OCI-LY1 (cell line): ENCODE results near the gene NEGR1.

Experiments
- H2AFZ ChIP-seq: fragments of 200-600 bp; sonication (generic), shearing (Covaris generic); 2 replicates; pipeline ENCODE4 v1.6.0; 2014; ENCODE audit warnings: antibody characterized with exemption, mild to moderate bottlenecking, low read length
- H3F3A ChIP-seq: fragments of 200-600 bp; sonication (generic), shearing (Covaris generic); 2 replicates; pipeline ENCODE4 v1.6.0; 2014; ENCODE audit warnings: mild to moderate bottlenecking, antibody characterized with exemption, low read length, moderate library complexity; ENCODE audit not compliant: insufficient read depth
- H3K27ac ChIP-seq: fragments of 200-600 bp; sonication (generic); 2 replicates; pipeline ENCODE4 v1.5.1; 2014; ENCODE audit warnings: low read length, mixed run types, mild to moderate bottlenecking, low read depth; ENCODE audit not compliant: poor library complexity, severe bottlenecking
- H3K27me3 ChIP-seq: fragments of 200-600 bp; sonication (generic); 2 replicates; pipeline ENCODE4 v1.6.0; 2014; ENCODE audit warnings: antibody characterized with exemption, mild to moderate bottlenecking, low read length, moderate library complexity; ENCODE audit not compliant: insufficient read depth
- H3K36me3 ChIP-seq: fragments of 200-600 bp; sonication (generic); 2 replicates; pipeline ENCODE4 v1.6.1; 2014; ENCODE audit warnings: mild to moderate bottlenecking, antibody characterized with exemption, low read length, moderate library complexity, mixed read lengths; ENCODE audit not compliant: insufficient read depth
- H3K4me1 ChIP-seq: fragments of 200-600 bp; sonication (generic); 2 replicates; pipeline ENCODE4 v1.5.1; 2014; ENCODE audit warnings: mild to moderate bottlenecking, low read length, moderate library complexity; ENCODE audit not compliant: insufficient read depth, severe bottlenecking
- H3K4me2 ChIP-seq: fragments of 200-600 bp; sonication (generic), shearing (Covaris generic); 2 replicates; pipeline ENCODE4 v1.6.1; 2014; ENCODE audit warnings: low read length
- H3K4me3 ChIP-seq: fragments of 200-600 bp; sonication (generic); 2 replicates; pipeline ENCODE4 v1.5.1; 2014; ENCODE audit warnings: low read length, low read depth, mild to moderate bottlenecking, mixed read lengths; ENCODE audit not compliant: poor library complexity, severe bottlenecking
- H3K79me2 ChIP-seq: fragments of 200-600 bp; shearing (Covaris generic); 2 replicates; pipeline ENCODE4 v1.6.1; 2016; ENCODE audit warnings: mixed run types, low read length, mixed read lengths; ENCODE audit not compliant: insufficient read depth
- H3K9ac ChIP-seq: fragments of 200-600 bp; sonication (generic), shearing (Covaris generic); 2 replicates; pipeline ENCODE4 v1.6.1; 2014; ENCODE audit warnings: mild to moderate bottlenecking, low read length, mixed read lengths
- H3K9me2 ChIP-seq: fragments of 200-600 bp; sonication (generic), shearing (Covaris generic); 2 replicates; pipeline ENCODE4 v1.6.1; 2014; ENCODE audit warnings: low read depth, mild to moderate bottlenecking, low read length, mixed read lengths
- H3K9me3 ChIP-seq: fragments of 200-600 bp; shearing (Covaris generic); 2 replicates; pipeline ENCODE4 v1.6.1; 2014; ENCODE audit warnings: low read length, mixed read lengths
- H4K20me1 ChIP-seq: fragments of 200-600 bp; sonication (generic), shearing (Covaris generic); 2 replicates; pipeline ENCODE4 v1.6.0; 2016; ENCODE audit warnings: mild to moderate bottlenecking, low read length; ENCODE audit not compliant: insufficient read depth
- CTCF ChIP-seq: fragments of 200-600 bp; sonication (generic), shearing (Covaris generic); IDR thresholded peaks from 2 replicates; pipeline ENCODE4 v1.5.1; 2017; ENCODE audit warnings: mild to moderate bottlenecking, antibody characterized with exemption, low read length, moderate library complexity, mixed read lengths
- EZH2 ChIP-seq: fragments of 200-600 bp; sonication (generic), shearing (Covaris generic); IDR thresholded peaks from 2 replicates; pipeline ENCODE4 v1.8.0; 2017; ENCODE audit warnings: borderline replicate concordance, mixed run types, mild to moderate bottlenecking, antibody characterized with exemption, low read length, moderate library complexity, mixed read lengths

Gene NEGR1

GRCh38 chr1:71755441-71755840 is 526.9 kb downstream of the NEGR1 start:
- Histone ChIP-seq H2AFZ (no peak overlapping the region), H3K79me2 (no peaks in the 10 kb centered on the region), H3K9me2 (no peaks in the 10 kb centered on the region), H3K27me3 (no peaks in the 10 kb centered on the region), H3K27ac (no peak overlapping the region), H3K4me2 (no peak overlapping the region), H4K20me1 (no peaks in the 10 kb centered on the region), H3K9ac (no peak overlapping the region), H3K9me3 (no peaks in the 10 kb centered on the region), H3K4me1 (no peaks in the 10 kb centered on the region), H3F3A (no peaks in the 10 kb centered on the region), H3K4me3 (no peak overlapping the region), H3K36me3 (no peaks in the 10 kb centered on the region)
- no peak for TF ChIP-seq EZH2
- no peak for TF ChIP-seq CTCF

GRCh38 chr1:71753746-71754145 is 528.6 kb downstream of the NEGR1 start:
- Histone ChIP-seq H3K9me3 (no peaks in the 10 kb centered on the region), H3K9me2 (no peaks in the 10 kb centered on the region), H4K20me1 (no peaks in the 10 kb centered on the region), H3F3A (no peaks in the 10 kb centered on the region), H3K27ac (no peak overlapping the region), H3K27me3 (no peaks in the 10 kb centered on the region), H3K4me3 (no peak overlapping the region), H3K36me3 (no peaks in the 10 kb centered on the region), H2AFZ (no peak overlapping the region), H3K9ac (no peak overlapping the region), H3K79me2 (no peaks in the 10 kb centered on the region), H3K4me1 (no peaks in the 10 kb centered on the region), H3K4me2 (no peak overlapping the region)
- TF ChIP-seq CTCF (no peak), EZH2 (no peak)

DNA sequence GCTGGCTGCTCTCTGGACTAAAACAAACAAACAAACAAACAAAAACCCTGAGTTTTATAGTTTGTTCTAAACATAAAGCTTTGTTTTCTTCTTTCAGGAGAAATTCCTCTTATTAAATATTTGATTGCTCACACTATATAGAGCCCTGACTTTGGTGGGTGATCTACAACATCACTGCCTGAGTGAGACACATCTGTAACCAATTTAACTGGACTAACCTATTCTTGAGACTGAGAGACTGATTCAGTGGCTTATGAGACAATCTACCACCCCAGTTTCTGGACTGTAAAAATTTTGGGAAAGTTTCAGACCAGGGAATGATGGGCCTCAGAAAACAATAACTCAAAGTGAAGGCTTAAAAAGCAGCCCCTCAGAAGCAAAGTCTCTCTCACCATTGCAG is 537.0 kb downstream of the NEGR1 start:
- TF ChIP-seq CTCF (no peak), EZH2 (no peak)
- no peaks in the 10 kb centered on the region for H3K27me3 ChIP-seq
- H3K9ac ChIP-seq, result no peak overlapping the region
- H3K9me3 ChIP-seq, result no peaks in the 10 kb centered on the region
- H2AFZ ChIP-seq, result no peak overlapping the region
- H3K4me3 ChIP-seq, result no peak overlapping the region
- no peak overlapping the region for H3K4me2 ChIP-seq
- H3F3A ChIP-seq, result no peaks in the 10 kb centered on the region
- H3K79me2 ChIP-seq, result no peaks in the 10 kb centered on the region
- no peaks in the 10 kb centered on the region for H4K20me1 ChIP-seq
- H3K36me3 ChIP-seq, result no peaks in the 10 kb centered on the region
- no peaks in the 10 kb centered on the region for H3K9me2 ChIP-seq
- H3K4me1 ChIP-seq, result no peaks in the 10 kb centered on the region
- H3K27ac ChIP-seq, result no peak overlapping the region
